Dermis blood vessel endothelial cell (primary cell): Measurements from ENCODE around the gene CCDC71L. TPM values are rescaled to one million over a fixed set of nuclear protein-coding genes. Genes with fewer than 3 reads are reported as not detected.

ENCODE experiments used
- DNase-seq: peaks from one replicate; pipeline ENCODE4 v3.0.0; 2010
- total RNA-seq: library from RNA; depleted of rRNA; stranded (reverse); fragments of >200 nt; gene quantifications from 2 replicates; pipeline ENCODE4 v1.2.3, GENCODE V29; 2014

Gene CCDC71L
- total RNA-seq, 1 donor from 2014 or later, result 73.2 TPM

GRCh38 chr7:106625678-106626301 lies 35.2 kb downstream of the CCDC71L start:
- DNase-seq, result peak; percentile 81

GRCh38 chr7:106623853-106624252 lies 37.1 kb downstream of the CCDC71L start:
- no peak for DNase-seq

- DNase-seq, result no peak
Observed at GRCh38 chr7:106623315-106623660, 37.7 kb downstream of the CCDC71L start.

GRCh38 chr7:106622654-106623314 lies 38.2 kb downstream of the CCDC71L start:
- DNase-seq, result no peak

GRCh38 chr7:106621393-106622132 lies 39.4 kb downstream of the CCDC71L start:
- no peak for DNase-seq

GRCh38 chr7:106620676-106621075 lies 40.3 kb downstream of the CCDC71L start:
- no peak for DNase-seq

GRCh38 chr7:106620034-106620433 lies 40.9 kb downstream of the CCDC71L start:
- DNase-seq, result no peak

GRCh38 chr7:106619213-106619612 lies 41.7 kb downstream of the CCDC71L start:
- DNase-seq, result no peak

GRCh38 chr7:106618480-106618879 lies 42.5 kb downstream of the CCDC71L start:
- peak; percentile 61 for DNase-seq

- no peak for DNase-seq
Observed at GRCh38 chr7:106617860-106618259, 43.1 kb downstream of the CCDC71L start.

GRCh38 chr7:106616708-106617051 lies 44.3 kb downstream of the CCDC71L start:
- no peak for DNase-seq

GRCh38 chr7:106615808-106616707 lies 44.9 kb downstream of the CCDC71L start:
- DNase-seq, result no peak

- no peak for DNase-seq
Observed at GRCh38 chr7:106614751-106615150, 46.2 kb downstream of the CCDC71L start.

- DNase-seq, result no peak
Observed at GRCh38 chr7:106613848-106614560, 47.0 kb downstream of the CCDC71L start.

- DNase-seq, result no peak
Observed at GRCh38 chr7:106613279-106613678, 47.7 kb downstream of the CCDC71L start.

- DNase-seq, result no peak
Observed at GRCh38 chr7:106612432-106612831, 48.5 kb downstream of the CCDC71L start.

GRCh38 chr7:106611911-106612310 lies 49.0 kb downstream of the CCDC71L start:
- no peak for DNase-seq

- no peak for DNase-seq
Observed at GRCh38 chr7:106610996-106611886, 49.7 kb downstream of the CCDC71L start.

- DNase-seq, result peak; percentile 92
Observed at GRCh38 chr7:106609416-106609815, 51.5 kb downstream of the CCDC71L start.

- no peak for DNase-seq
Observed at GRCh38 chr7:106608661-106609060, 52.3 kb downstream of the CCDC71L start.
